Activated CD8-positive, alpha-beta memory T cell treated with anti-CD3 and anti-CD28 coated beads for 36 hours (primary cell): ENCODE measurements around the gene FREM2. TPM values are rescaled to one million over a fixed set of nuclear protein-coding genes. Genes with fewer than 3 reads are reported as not detected.

Source experiments
- CTCF ChIA-PET: fragments of 350-600 bp; sonication (Branson Sonifier 250); formaldehyde crosslinking; loops from one replicate; lab custom pipeline; 2021; ENCODE audit warnings: antibody characterized with exemption; lab: Charles Lee
- POLR2A ChIA-PET: fragments of 350-600 bp; sonication (Branson Sonifier 250); formaldehyde crosslinking; loops from one replicate; lab custom pipeline; 2021; ENCODE audit warnings: antibody characterized with exemption; lab: Charles Lee
- total RNA-seq, 2 experiments: library from RNA; stranded (reverse); gene quantifications; one replicate each; pipeline ENCODE4 v1.2.3, GENCODE V29; 2021

Gene FREM2
- total RNA-seq, result not detected

- CTCF ChIA-PET, result no interaction called here
- POLR2A ChIA-PET, result no interaction called here
Observed at GRCh38 chr13:38686577-38687245, at the start of gene FREM2. FREM2 (plus strand) TSS chr13:38687077; CDS start chr13:38687345, 268 bp downstream.

GRCh38 chr13:38637576-38637975, 49.3 kb upstream of the FREM2 start:
- CTCF ChIA-PET, result no interaction called here
- POLR2A ChIA-PET, result no interaction called here

- ChIA-PET POLR2A (no interaction called here), CTCF (no interaction called here)
Observed at GRCh38 chr13:38641164-38641948, 45.5 kb upstream of the FREM2 start.

- ChIA-PET CTCF (no interaction called here), POLR2A (no interaction called here)
Observed at GRCh38 chr13:38647312-38647711, 39.6 kb upstream of the FREM2 start.

- POLR2A ChIA-PET, result no interaction called here
- CTCF ChIA-PET, result no interaction called here
Observed at GRCh38 chr13:38648912-38649311, 38.0 kb upstream of the FREM2 start.

GRCh38 chr13:38656699-38657098, 30.2 kb upstream of the FREM2 start:
- CTCF ChIA-PET, result no interaction called here
- POLR2A ChIA-PET, result no interaction called here

GRCh38 chr13:38657191-38657590, 29.7 kb upstream of the FREM2 start:
- CTCF ChIA-PET, result no interaction called here
- POLR2A ChIA-PET, result no interaction called here

- CTCF ChIA-PET, result no interaction called here
Observed at GRCh38 chr13:38658906-38659305, 28.0 kb upstream of the FREM2 start.

GRCh38 chr13:38661010-38661675, 25.7 kb upstream of the FREM2 start:
- ChIA-PET CTCF (no interaction called here), POLR2A (no interaction called here)

More at GRCh38 chr13:38658906-38659305, 28.0 kb upstream of the FREM2 start:
- POLR2A ChIA-PET, result no interaction called here

GRCh38 chr13:38662362-38662761, 24.5 kb upstream of the FREM2 start:
- ChIA-PET CTCF (no interaction called here), POLR2A (no interaction called here)

- ChIA-PET POLR2A (no interaction called here), CTCF (no interaction called here)
Observed at GRCh38 chr13:38664906-38665305, 22.0 kb upstream of the FREM2 start.

- CTCF ChIA-PET, result no interaction called here
- POLR2A ChIA-PET, result no interaction called here
Observed at GRCh38 chr13:38667526-38668109, 19.3 kb upstream of the FREM2 start.

- CTCF ChIA-PET, result no interaction called here
- POLR2A ChIA-PET, result no interaction called here
Observed at GRCh38 chr13:38669234-38669964, 17.5 kb upstream of the FREM2 start.

GRCh38 chr13:38670627-38671026, 16.2 kb upstream of the FREM2 start:
- ChIA-PET CTCF (no interaction called here), POLR2A (no interaction called here)

GRCh38 chr13:38671980-38672379, 14.9 kb upstream of the FREM2 start:
- CTCF ChIA-PET, result no interaction called here
- POLR2A ChIA-PET, result no interaction called here

GRCh38 chr13:38674208-38674607, 12.7 kb upstream of the FREM2 start:
- POLR2A ChIA-PET, result no interaction called here
- CTCF ChIA-PET, result no interaction called here

GRCh38 chr13:38680912-38681311, 6.0 kb upstream of the FREM2 start:
- CTCF ChIA-PET, result no interaction called here
- POLR2A ChIA-PET, result no interaction called here

GRCh38 chr13:38684714-38685113, 2.2 kb upstream of the FREM2 start:
- CTCF ChIA-PET, result no interaction called here
- POLR2A ChIA-PET, result no interaction called here

- POLR2A ChIA-PET, result no interaction called here
- CTCF ChIA-PET, result no interaction called here
Observed at GRCh38 chr13:38685431-38685830, 1.4 kb upstream of the FREM2 start.
